HCT116 (cell line): ENCODE data around the gene FDXR. TPM values are rescaled to one million over a fixed set of nuclear protein-coding genes. Genes with fewer than 3 reads are reported as not detected.

Experiments used
- ATAC-seq: fragments of 200-7000 bp; cut with Tn5 transposase; 2 replicates; pipeline ENCODE4 v1.9.1; 2020; ENCODE audit warnings: mild to moderate bottlenecking, moderate library complexity
- BruUV-seq: library from RNA; stranded (reverse); fragments of 400-500 nt; replicated peaks from 2 replicates; lab custom pipeline; 2021; lab: Mats Ljungman, UMichigan
- CTCF ChIA-PET: fragments of 300-600 bp; sonication (Branson Sonifier 250); formaldehyde crosslinking; loops from one replicate; lab custom pipeline; 2021; ENCODE audit warnings: antibody characterized with exemption; lab: Charles Lee
- POLR2A ChIA-PET: fragments of 300-600, 350-600 bp; sonication (Branson Sonifier 250); formaldehyde crosslinking; loops from one replicate; lab custom pipeline; 2021; ENCODE audit warnings: antibody characterized with exemption; lab: Charles Lee
- RAD21 ChIA-PET, 2 experiments: fragments of 300-600 bp; sonication (Branson Sonifier 250); formaldehyde crosslinking; loops; one replicate each; lab custom pipeline; 2023; ENCODE audit warnings: low total read pairs in 2 of 2; ENCODE audit not compliant: uncharacterized antibody in 2 of 2, unreplicated experiment in 2 of 2, low non-redundant PET in 1 of 2; lab: Charles Lee
- DNase-seq: peaks from one replicate; pipeline ENCODE4 v3.0.0-alpha.2; 2010; ENCODE audit warnings: low read depth, low spot score
- H2AFZ ChIP-seq: fragments of 200-600 bp; shearing (Covaris generic), sonication (generic); 2 replicates; pipeline ENCODE4 v1.6.1; 2017; ENCODE audit warnings: low read depth, mixed run types, mixed read lengths, antibody characterized with exemption, low read length; ENCODE audit not compliant: poor library complexity, severe bottlenecking
- H3K27ac ChIP-seq: 2 replicates; pipeline ENCODE4 v1.5.1; 2012; ENCODE audit warnings: low read depth, low read length
- H3K27me3 ChIP-seq: fragments of 200-600 bp; sonication (generic); 2 replicates; pipeline ENCODE4 v1.6.1; 2016; ENCODE audit warnings: mixed run types, low read length, mixed read lengths; ENCODE audit not compliant: insufficient read depth
- H3K36me3 ChIP-seq, 2 experiments: fragments of 200-500 bp in 1 of 2; fragments of 200-600 bp in 1 of 2; sonication (Bioruptor generic) in 1 of 2; sonication (generic) in 1 of 2; 2 replicates each; pipeline versions ENCODE4 v1.5.1 to v1.6.1; 2014 to 2016; ENCODE audit warnings: low read length in 2 of 2, inconsistent platforms in 1 of 2, mixed read lengths in 1 of 2, mixed run types in 1 of 2; ENCODE audit not compliant: insufficient read depth in 2 of 2, control insufficient read depth in 1 of 2
- H3K4me1 ChIP-seq, 2 experiments: fragments of 200-600 bp in 1 of 2; sonication (generic) in 1 of 2; 2 replicates each; pipeline versions ENCODE4 v1.5.1 to v1.6.1; 2012 to 2017; ENCODE audit warnings: low read length in 2 of 2, inconsistent platforms in 1 of 2, mild to moderate bottlenecking in 1 of 2, mixed read lengths in 1 of 2, mixed run types in 1 of 2, moderate library complexity in 1 of 2; ENCODE audit not compliant: insufficient read depth in 2 of 2, control insufficient read depth in 1 of 2
- H3K4me2 ChIP-seq: fragments of 200-600 bp; sonication (generic); 2 replicates; pipeline ENCODE4 v1.6.1; 2017; ENCODE audit warnings: mixed run types, low read length, mixed read lengths
- H3K4me3 ChIP-seq, 2 experiments: fragments of 200-600 bp in 1 of 2; sonication (generic) in 1 of 2; replicated peaks in 1 of 2; 2 replicates each; pipeline ENCODE4 v1.5.1; 2011 to 2016; ENCODE audit warnings: low read length in 2 of 2, control low read depth in 1 of 2, low read depth in 1 of 2, mild to moderate bottlenecking in 1 of 2, mixed read lengths in 1 of 2, mixed run types in 1 of 2
- H3K79me2 ChIP-seq: fragments of 200-600 bp; sonication (generic); 2 replicates; pipeline ENCODE4 v1.6.1; 2017; ENCODE audit warnings: mild to moderate bottlenecking, mixed run types, low read length, moderate library complexity, mixed read lengths; ENCODE audit not compliant: insufficient read depth
- H3K9ac ChIP-seq: fragments of 200-600 bp; sonication (generic); 2 replicates; pipeline ENCODE4 v1.6.1; 2016; ENCODE audit warnings: low read length, mixed read lengths
- H3K9me2 ChIP-seq: fragments of 200-600 bp; sonication (generic), shearing (Covaris generic); 2 replicates; pipeline ENCODE4 v1.6.1; 2017; ENCODE audit warnings: mixed run types, mild to moderate bottlenecking, moderate library complexity; ENCODE audit not compliant: insufficient read depth
- H3K9me3 ChIP-seq, 2 experiments: fragments of 200-500 bp in 1 of 2; fragments of 200-600 bp in 1 of 2; sonication (Bioruptor generic) in 1 of 2; sonication (generic) in 1 of 2; 2 replicates each; pipeline ENCODE4 v1.6.1; 2014 to 2017; ENCODE audit warnings: low read length in 2 of 2, mixed read lengths in 2 of 2, inconsistent platforms in 1 of 2, low read depth in 1 of 2, mild to moderate bottlenecking in 1 of 2, mixed run types in 1 of 2, moderate library complexity in 1 of 2; ENCODE audit not compliant: control insufficient read depth in 1 of 2, insufficient read depth in 1 of 2
- H4K20me1 ChIP-seq: fragments of 200-600 bp; sonication (generic), shearing (Covaris generic); 2 replicates; pipeline ENCODE4 v1.6.1; 2017; ENCODE audit warnings: mixed run types, mild to moderate bottlenecking, moderate library complexity; ENCODE audit not compliant: insufficient read depth
- ATF3 ChIP-seq: IDR thresholded peaks from 2 replicates; pipeline ENCODE4 v1.6.1; 2012
- CTCF ChIP-seq, 3 experiments: fragments of 200-600 bp in 1 of 3; sonication (generic) in 1 of 3; IDR thresholded peaks in 2 of 3; conservative IDR thresholded peaks in 1 of 3; 2 replicates each; pipeline ENCODE4 v1.5.1; 2012 to 2017; ENCODE audit warnings: low read depth in 2 of 3, low read length in 2 of 3, antibody characterized with exemption in 1 of 3, borderline replicate concordance in 1 of 3, control low read depth in 1 of 3, mild to moderate bottlenecking in 1 of 3, mixed read lengths in 1 of 3, mixed run types in 1 of 3, moderate library complexity in 1 of 3; ENCODE audit not compliant: insufficient read depth in 1 of 3
- EGR1 ChIP-seq: IDR thresholded peaks from 2 replicates; pipeline ENCODE4 v1.6.1; 2012; ENCODE audit warnings: low read depth
- EZH2 ChIP-seq: fragments of 200-600 bp; sonication (generic); IDR thresholded peaks from 2 replicates; pipeline ENCODE4 v1.6.1; 2017; ENCODE audit warnings: antibody characterized with exemption, mixed run types
- EZH2phosphoT487 ChIP-seq: fragments of 200-600 bp; IDR thresholded peaks from 2 replicates; pipeline ENCODE4 v1.6.1; 2018; ENCODE audit warnings: antibody characterized with exemption, borderline replicate concordance
- FOSL1 ChIP-seq: IDR thresholded peaks from 2 replicates; pipeline ENCODE4 v1.6.1; 2012; ENCODE audit warnings: low read depth
- MAX ChIP-seq: IDR thresholded peaks from 2 replicates; pipeline ENCODE4 v1.6.1; 2012
- POLR2AphosphoS5 ChIP-seq: IDR thresholded peaks from 2 replicates; pipeline ENCODE4 v1.6.1; 2011; ENCODE audit warnings: mild to moderate bottlenecking, low read depth, low read length, moderate library complexity
- SIN3A ChIP-seq: IDR thresholded peaks from 2 replicates; pipeline ENCODE4 v1.6.1; 2012; ENCODE audit warnings: low read depth
- SP1 ChIP-seq: IDR thresholded peaks from 2 replicates; pipeline ENCODE4 v1.6.1; 2012; ENCODE audit warnings: low read depth
- SRF ChIP-seq: IDR thresholded peaks from 2 replicates; pipeline ENCODE4 v1.6.1; 2012; ENCODE audit warnings: low read depth
- YY1 ChIP-seq: IDR thresholded peaks from 2 replicates; pipeline ENCODE4 v1.6.1; 2011; ENCODE audit warnings: low read length, low read depth, moderate library complexity, mild to moderate bottlenecking; ENCODE audit not compliant: insufficient replicate concordance; ENCODE audit errors: extremely low read depth
- ZBTB33 ChIP-seq: IDR thresholded peaks from 2 replicates; pipeline ENCODE4 v1.6.1; 2011; ENCODE audit warnings: mild to moderate bottlenecking, low read length, moderate library complexity; ENCODE audit not compliant: insufficient replicate concordance; ENCODE audit errors: extremely low read depth
- intact Hi-C: fragments of 100-400 bp; cut with micrococcal nuclease; formaldehyde crosslinking; loops from 2 replicates; pipeline ENCODE4 v1.10.0; 2022
- total RNA-seq: library from RNA; stranded (reverse); gene quantifications from one replicate; pipeline ENCODE4 v1.2.1, GENCODE V29; 2021; ENCODE audit not compliant: unreplicated experiment

FDXR gene
- total RNA-seq, 1 experiment from 2014 or later = 98.8 TPM

- Histone ChIP-seq H3K4me3 (no peak overlapping the region), H3K79me2 (no peaks in the 10 kb centered on the region)
- no peak for ATAC-seq
- BruUV-seq = no TSS peak
- TF ChIP-seq SP1 (no peak), POLR2AphosphoS5 (no peak), EZH2phosphoT487 (no peak), EGR1 (no peak)
- TF ChIP-seq, all 23 proteins: peak for 0
- no peaks in the 10 kb centered on the region for H3K9me2 ChIP-seq
- no peak overlapping the region for H3K27ac ChIP-seq
- H3K4me2 ChIP-seq = no peak overlapping the region
- intact Hi-C loops = no loop called here
- H4K20me1 ChIP-seq = no peaks in the 10 kb centered on the region
- DNase-seq = no peak
- no peak overlapping the region for H2AFZ ChIP-seq
- ChIA-PET RAD21 (no interaction called here), POLR2A (no interaction called here), CTCF (interaction anchor here (1.1 kb wide), 1 partner anchor 40 kb away, joined by 3 read pairs; no protein-coding TSS in a partner anchor)
- peaks cover 16 to 34% of the 10 kb centered on the region in 2 experiments for H3K4me1 ChIP-seq
- H3K9ac ChIP-seq = no peak overlapping the region
- H3K9me3 ChIP-seq = no peaks in the 10 kb centered on the region
- H3K36me3 ChIP-seq = peaks cover 0 to 2% of the 10 kb centered on the region in 2 experiments; a peak in 1 of 4 replicates
- peaks cover 4% of the 10 kb centered on the region; the same call in 1 of the 2 replicates for H3K27me3 ChIP-seq
Observed at GRCh38 chr17:74920306-74920620, 47.5 kb upstream of the FDXR start.

- Histone ChIP-seq H3K4me2 (no peak overlapping the region), H3K9me3 (no peaks in the 10 kb centered on the region), H3K4me3 (no peak overlapping the region), H3K4me1 (peaks cover 16 to 34% of the 10 kb centered on the region in 2 experiments), H3K36me3 (peaks cover 0 to 2% of the 10 kb centered on the region in 2 experiments; a peak in 1 of 4 replicates), H3K27me3 (peaks cover 4% of the 10 kb centered on the region; the same call in 1 of the 2 replicates), H3K9me2 (no peaks in the 10 kb centered on the region), H3K9ac (no peak overlapping the region), H3K27ac (no peak overlapping the region), H4K20me1 (no peaks in the 10 kb centered on the region), H3K79me2 (no peaks in the 10 kb centered on the region), H2AFZ (no peak overlapping the region)
- intact Hi-C loops = no loop called here
- RAD21 ChIA-PET = no interaction called here
- POLR2A ChIA-PET = no interaction called here
- no peak for DNase-seq
- BruUV-seq = no TSS peak
- CTCF ChIA-PET = interaction anchor here (1.5 kb wide), 1 partner anchor 43 kb away, joined by 5 read pairs; no protein-coding TSS in a partner anchor
- no peak for ATAC-seq
- TF ChIP-seq EZH2phosphoT487 (no peak), SIN3A (no peak), FOSL1 (no peak), SRF (no peak), EGR1 (no peak), MAX (no peak), ZBTB33 (no peak), ATF3 (no peak), YY1 (no peak), CTCF (IDR thresholded peaks at IDR 0.05 in 2 of 3, conservative IDR thresholded peaks at IDR 0.05 in 1 of 3; ENCODE audit: borderline replicate concordance in 1 of 3, insufficient read depth in 1 of 3, low read depth in 2 of 3, low read length in 2 of 3) (no peak), EZH2 (no peak)
Observed at GRCh38 chr17:74919440-74920305, 46.9 kb upstream of the FDXR start.
